Activated T-cell treated with anti-CD3 and anti-CD28 coated beads for 48 hours (primary cell): ENCODE data around the gene FRMD4A.
"Not testable (repeated sequence)": the region's sequence is repeated elsewhere in the genome, so short reads cannot be mapped to it uniquely, and the experiment has no call there.

Source experiments
- DNase-seq: peaks from one replicate; pipeline ENCODE4 v3.0.0-alpha.2; 2020; ENCODE audit warnings: low read depth

Gene FRMD4A

GRCh38 chr10:13776861-13777311 lies 553.8 kb downstream of the FRMD4A start:
- DNase-seq = no peak

GRCh38 chr10:13775786-13776775 lies 554.6 kb downstream of the FRMD4A start:
- DNase-seq = no peak

- no peak for DNase-seq
Measured at GRCh38 chr10:13774303-13774893, 556.3 kb downstream of the FRMD4A start.

- no peak for DNase-seq
Measured at GRCh38 chr10:13773496-13774170, 557.1 kb downstream of the FRMD4A start.

- DNase-seq = no peak
Measured at GRCh38 chr10:13773043-13773442, 557.7 kb downstream of the FRMD4A start.

GRCh38 chr10:13771992-13772391 lies 558.7 kb downstream of the FRMD4A start:
- DNase-seq = no peak

GRCh38 chr10:13770760-13771493 lies 559.8 kb downstream of the FRMD4A start:
- no peak for DNase-seq

GRCh38 chr10:13769946-13770345 lies 560.8 kb downstream of the FRMD4A start:
- no peak for DNase-seq

GRCh38 chr10:13767676-13768178 lies 563.0 kb downstream of the FRMD4A start:
- DNase-seq = no peak

GRCh38 chr10:13767148-13767547 lies 563.6 kb downstream of the FRMD4A start:
- not testable (repeated sequence) for DNase-seq

GRCh38 chr10:13765641-13766341 lies 564.9 kb downstream of the FRMD4A start:
- no peak for DNase-seq

GRCh38 chr10:13761490-13762091 lies 569.1 kb downstream of the FRMD4A start:
- DNase-seq = no peak

- DNase-seq = no peak
Measured at GRCh38 chr10:13759168-13759567, 571.6 kb downstream of the FRMD4A start.

- DNase-seq = no peak
Measured at GRCh38 chr10:13758756-13759155, 572.0 kb downstream of the FRMD4A start.

GRCh38 chr10:13758312-13758711 lies 572.4 kb downstream of the FRMD4A start:
- no peak for DNase-seq

GRCh38 chr10:13754277-13754676 lies 576.4 kb downstream of the FRMD4A start:
- no peak for DNase-seq

- DNase-seq = no peak
Measured at GRCh38 chr10:13751191-13751764, 579.4 kb downstream of the FRMD4A start.

- no peak for DNase-seq
Measured at GRCh38 chr10:13750299-13751190, 580.2 kb downstream of the FRMD4A start.

GRCh38 chr10:13745271-13745670 lies 585.5 kb downstream of the FRMD4A start:
- DNase-seq = no peak
